ENCODE data around the gene TRIO.

TRIO gene

GRCh38 chr5:14366763-14367162 lies 223.6 kb downstream of the TRIO start:
- DNase-seq (ENCODE audit: low read depth in 1 of 2, low spot score in 1 of 2), result no peak
- in situ Hi-C loops (cut with HindIII; ENCODE audit: low pct_unique_long_range_greater_than_20kb, low sequenced_read_pairs), result loop anchor here (10.0 kb wide), 1 partner anchor 372 kb away; no protein-coding TSS in a partner anchor
- no peak for TF ChIP-seq JUND (IDR thresholded peaks at IDR 0.05; ENCODE audit: low read depth)

DNA sequence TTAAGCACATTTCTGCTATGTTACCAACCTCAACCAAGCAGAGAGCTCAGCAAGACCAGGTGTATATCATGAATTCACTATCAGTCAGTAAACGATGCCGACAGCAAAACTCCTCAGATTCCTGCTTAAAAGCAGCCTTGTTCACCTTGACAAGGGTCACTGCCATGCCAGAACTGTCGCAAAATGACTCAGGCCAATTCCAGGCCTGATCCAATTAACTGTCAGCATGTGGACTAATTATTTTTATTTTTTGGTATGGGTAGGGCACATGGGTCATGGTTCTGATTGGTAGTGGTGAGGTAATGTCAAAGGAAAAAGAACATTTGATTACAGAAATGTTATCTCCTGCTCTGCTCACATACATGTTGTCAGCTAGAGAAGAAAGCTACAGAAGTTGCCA lies 224.2 kb downstream of the TRIO start:
- TF ChIP-seq JUND (IDR thresholded peaks at IDR 0.05; ENCODE audit: low read depth), result no peak
- DNase-seq (ENCODE audit: low read depth in 1 of 2, low spot score in 1 of 2), result no peak
- in situ Hi-C loops (cut with HindIII; ENCODE audit: low pct_unique_long_range_greater_than_20kb, low sequenced_read_pairs), result loop anchor here (10.0 kb wide), 1 partner anchor 373 kb away; no protein-coding TSS in a partner anchor

GRCh38 chr5:14369780-14370179 lies 226.6 kb downstream of the TRIO start:
- no peak for DNase-seq (ENCODE audit: low read depth in 1 of 2, low spot score in 1 of 2)
- in situ Hi-C loops (cut with HindIII; ENCODE audit: low pct_unique_long_range_greater_than_20kb, low sequenced_read_pairs), result loop anchor here (10.0 kb wide), 1 partner anchor 375 kb away; no protein-coding TSS in a partner anchor
- TF ChIP-seq JUND (IDR thresholded peaks at IDR 0.05; ENCODE audit: low read depth), result no peak

GRCh38 chr5:14370386-14370785 lies 227.2 kb downstream of the TRIO start:
- TF ChIP-seq JUND (IDR thresholded peaks at IDR 0.05; ENCODE audit: low read depth), result no peak
- in situ Hi-C loops (cut with HindIII; ENCODE audit: low pct_unique_long_range_greater_than_20kb, low sequenced_read_pairs), result no loop called here
- DNase-seq (ENCODE audit: low read depth in 1 of 2, low spot score in 1 of 2), result no peak

DNA sequence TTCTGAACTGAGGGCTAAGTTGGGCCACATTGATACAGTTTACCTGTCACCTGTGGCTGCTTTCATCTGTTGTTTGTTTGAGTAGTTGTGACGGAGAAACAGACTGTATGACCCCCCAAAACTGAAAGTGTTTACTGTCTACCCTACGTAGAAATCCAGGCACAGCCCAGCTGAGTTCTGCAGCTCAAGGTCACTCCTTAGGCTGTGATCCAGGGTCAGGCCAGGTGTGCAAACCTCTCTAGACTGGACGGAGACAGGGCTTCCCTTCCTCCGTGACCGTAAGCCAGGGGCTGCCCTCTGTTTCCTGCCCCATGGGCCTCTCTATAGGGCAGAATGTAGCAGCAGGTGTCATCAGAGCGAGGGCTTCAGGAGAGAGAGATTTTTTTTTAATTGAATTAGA lies 230.5 kb downstream of the TRIO start:
- in situ Hi-C loops (cut with HindIII; ENCODE audit: low pct_unique_long_range_greater_than_20kb, low sequenced_read_pairs), result no loop called here
- DNase-seq (ENCODE audit: low read depth in 1 of 2, low spot score in 1 of 2), result no peak
- no peak for TF ChIP-seq JUND (IDR thresholded peaks at IDR 0.05; ENCODE audit: low read depth)

- TF ChIP-seq JUND (IDR thresholded peaks at IDR 0.05; ENCODE audit: low read depth), result no peak
- no peak for DNase-seq (ENCODE audit: low read depth in 1 of 2, low spot score in 1 of 2)
- in situ Hi-C loops (cut with HindIII; ENCODE audit: low pct_unique_long_range_greater_than_20kb, low sequenced_read_pairs), result no loop called here
Measured at GRCh38 chr5:14374100-14374499, 231.0 kb downstream of the TRIO start.

- TF ChIP-seq JUND (IDR thresholded peaks at IDR 0.05; ENCODE audit: low read depth), result no peak
- no peak for DNase-seq (ENCODE audit: low read depth in 1 of 2, low spot score in 1 of 2)
- in situ Hi-C loops (cut with HindIII; ENCODE audit: low pct_unique_long_range_greater_than_20kb, low sequenced_read_pairs), result no loop called here
Measured at GRCh38 chr5:14376789-14377188, 233.6 kb downstream of the TRIO start.

DNA sequence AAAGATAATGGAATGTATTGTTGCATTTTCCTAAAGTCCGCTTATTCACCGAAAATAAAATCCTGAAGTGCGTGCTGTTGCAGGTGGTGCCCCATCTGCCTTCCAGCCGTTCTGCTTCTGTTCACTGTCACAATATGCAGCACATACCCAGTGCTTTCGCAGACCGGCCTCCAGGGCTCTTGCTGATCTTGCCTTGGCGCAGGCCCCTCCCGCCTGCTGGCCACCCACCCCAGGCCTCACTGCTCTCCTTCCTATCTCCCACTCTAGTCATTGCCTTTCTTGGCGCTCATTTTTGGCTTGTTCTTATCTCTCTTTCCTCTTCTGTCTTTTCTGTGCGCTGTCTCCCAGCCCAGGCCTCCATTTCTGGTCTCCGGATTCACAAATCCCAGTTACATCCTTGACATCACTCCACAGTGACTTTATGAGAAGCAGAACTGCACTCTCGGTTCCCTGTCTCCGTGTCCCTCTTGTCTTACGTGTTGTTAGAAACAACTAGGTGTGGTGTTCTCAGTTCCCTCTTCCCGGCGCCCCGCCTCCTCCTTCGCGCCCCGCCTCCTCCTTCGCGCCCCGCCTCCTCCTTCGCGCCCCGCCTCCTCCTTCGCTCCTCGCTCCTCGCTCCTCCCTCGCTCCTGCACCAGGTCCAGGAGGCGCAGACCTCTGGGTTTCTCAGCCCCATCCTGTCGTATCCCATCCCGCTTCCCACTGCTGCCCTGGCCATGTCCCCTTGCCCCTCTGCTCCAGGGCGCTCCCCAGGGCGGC lies 236.8 kb downstream of the TRIO start:
- no peak for TF ChIP-seq JUND (IDR thresholded peaks at IDR 0.05; ENCODE audit: low read depth)
- DNase-seq (ENCODE audit: low read depth in 1 of 2, low spot score in 1 of 2), result no peak
- in situ Hi-C loops (cut with HindIII; ENCODE audit: low pct_unique_long_range_greater_than_20kb, low sequenced_read_pairs), result no loop called here

- in situ Hi-C loops (cut with HindIII; ENCODE audit: low pct_unique_long_range_greater_than_20kb, low sequenced_read_pairs), result no loop called here
- no peak for TF ChIP-seq JUND (IDR thresholded peaks at IDR 0.05; ENCODE audit: low read depth)
- no peak for DNase-seq (ENCODE audit: low read depth in 1 of 2, low spot score in 1 of 2)
Measured at GRCh38 chr5:14380712-14381111, 237.6 kb downstream of the TRIO start.

DNA sequence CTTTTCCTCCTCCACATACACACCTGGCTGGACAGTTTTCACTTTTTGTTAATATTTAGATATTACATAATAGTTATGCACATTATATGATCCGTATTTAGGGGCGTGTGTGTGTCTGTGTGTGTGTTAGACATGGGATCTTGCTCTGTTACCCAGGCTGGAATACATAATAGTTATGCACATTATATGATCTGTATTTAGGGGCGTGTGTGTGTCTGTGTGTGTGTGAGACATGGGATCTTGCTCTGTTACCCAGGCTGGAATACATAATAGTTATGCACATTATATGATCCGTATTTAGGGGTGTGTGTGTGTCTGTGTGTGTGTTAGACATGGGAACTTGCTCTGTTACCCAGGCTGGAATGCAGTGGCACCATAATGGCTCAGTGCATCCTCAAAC lies 239.5 kb downstream of the TRIO start:
- in situ Hi-C loops (cut with HindIII; ENCODE audit: low pct_unique_long_range_greater_than_20kb, low sequenced_read_pairs), result no loop called here
- TF ChIP-seq JUND (IDR thresholded peaks at IDR 0.05; ENCODE audit: low read depth), result no peak
- no peak for DNase-seq (ENCODE audit: low read depth in 1 of 2, low spot score in 1 of 2)

DNA sequence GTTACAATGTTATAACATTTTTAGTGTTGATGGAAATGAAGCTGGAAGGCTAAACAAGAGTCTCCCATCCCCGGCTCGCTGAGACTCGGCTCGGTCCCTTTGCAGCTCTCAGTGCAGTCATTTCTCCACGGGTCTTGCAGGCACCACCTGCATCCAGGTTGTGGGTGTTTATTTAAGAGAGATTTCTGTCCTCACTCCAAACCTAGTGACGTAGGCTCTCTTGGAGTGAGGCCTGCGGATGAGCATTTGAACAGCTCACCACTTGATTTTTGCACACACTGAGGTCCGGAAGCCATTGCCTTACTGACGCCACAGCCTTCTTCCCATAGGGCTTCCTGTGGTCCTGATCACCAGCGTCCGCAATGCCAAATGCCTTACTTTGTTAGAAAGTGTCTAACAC lies 240.8 kb downstream of the TRIO start:
- no peak for DNase-seq (ENCODE audit: low read depth in 1 of 2, low spot score in 1 of 2)
- TF ChIP-seq JUND (IDR thresholded peaks at IDR 0.05; ENCODE audit: low read depth), result no peak
- in situ Hi-C loops (cut with HindIII; ENCODE audit: low pct_unique_long_range_greater_than_20kb, low sequenced_read_pairs), result no loop called here

GRCh38 chr5:14385019-14385418 lies 241.9 kb downstream of the TRIO start:
- in situ Hi-C loops (cut with HindIII; ENCODE audit: low pct_unique_long_range_greater_than_20kb, low sequenced_read_pairs), result no loop called here
- DNase-seq (ENCODE audit: low read depth in 1 of 2, low spot score in 1 of 2), result no peak
- no peak for TF ChIP-seq JUND (IDR thresholded peaks at IDR 0.05; ENCODE audit: low read depth)

DNA sequence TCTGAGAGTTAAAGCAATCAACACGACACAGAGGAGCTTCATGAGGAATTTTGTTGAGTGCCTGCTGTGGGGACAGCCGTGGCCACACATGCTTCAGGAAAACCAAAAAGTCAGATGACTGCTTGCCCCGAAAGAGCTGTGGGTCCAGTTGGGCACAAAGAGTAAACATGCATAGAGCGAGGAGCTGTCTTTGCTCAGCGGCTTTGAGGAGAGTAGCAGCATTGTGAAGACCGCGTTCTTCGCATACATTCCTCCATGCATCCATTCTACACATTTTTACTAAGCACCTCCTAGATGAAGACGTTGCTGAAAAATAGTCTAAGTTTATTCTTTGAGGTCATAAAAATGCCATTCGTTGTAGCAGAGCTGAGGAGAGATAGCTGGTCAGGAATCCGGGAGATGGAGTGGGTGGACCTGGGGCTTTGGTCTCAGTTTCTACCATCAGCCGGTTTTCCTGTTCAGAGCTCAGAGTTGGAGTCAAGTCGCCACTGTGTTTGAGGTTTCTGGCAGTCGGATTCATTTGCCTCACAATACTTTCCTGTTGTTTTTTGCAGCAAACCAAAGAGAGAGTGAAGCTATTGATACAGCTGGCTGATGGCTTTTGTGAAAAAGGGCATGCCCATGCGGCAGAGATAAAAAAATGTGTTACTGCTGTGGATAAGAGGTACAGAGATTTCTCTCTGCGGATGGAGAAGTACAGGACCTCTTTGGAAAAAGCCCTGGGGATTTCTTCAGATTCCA lies 243.9 kb downstream of the TRIO start:
- in situ Hi-C loops (cut with HindIII; ENCODE audit: low pct_unique_long_range_greater_than_20kb, low sequenced_read_pairs), result no loop called here
- no peak for DNase-seq (ENCODE audit: low read depth in 1 of 2, low spot score in 1 of 2)
- TF ChIP-seq JUND (IDR thresholded peaks at IDR 0.05; ENCODE audit: low read depth), result no peak

Data from T47D (cell line).